ENCODE results near the gene STAG1. TPM values are rescaled to one million over a fixed set of nuclear protein-coding genes. Genes with fewer than 3 reads are reported as not detected.

The STAG1 gene
- total RNA-seq, 5 donors from 2014 or later (not counting 1 experiment from before 2014, with no cell fraction given), result 38.9 to 52.5 (median 42.7) TPM

GRCh38 chr3:136708333-136708985 is 43.7 kb downstream of the STAG1 start:
- H3K4me3 Mint-ChIP-seq, result no peak overlapping the region
- DNase-seq, result no peak
- ATAC-seq (replicated peaks in 1 of 4), result no peak
- POLR2A ChIA-PET, result interaction anchor here in 1 of 2 donors (0.6 kb wide), 1 partner anchor 12 kb away, joined by 3 read pairs; no protein-coding TSS in a partner anchor
- no peaks in the 10 kb centered on the region for H3K27me3 ChIP-seq (replicated peaks in 1 of 2; ENCODE audit: control insufficient read depth in 2 of 2, extremely low read depth in 1 of 2, insufficient read depth in 2 of 2, low read length in 1 of 2)
- H3K4me1 Mint-ChIP-seq, result peaks cover 44 to 50% (median 47%) of the 10 kb centered on the region in 3 donors
- H3K36me3 ChIP-seq (ENCODE audit: control insufficient read depth in 2 of 2, extremely low read depth in 1 of 2, insufficient read depth in 1 of 2, low read length in 1 of 2), result no peaks in the 10 kb centered on the region
- no peak overlapping the region for H3K27ac ChIP-seq (ENCODE audit: low read length)
- H3K27me3 Mint-ChIP-seq, result no peaks in the 10 kb centered on the region
- peaks cover 36% of the 10 kb centered on the region for H3K36me3 Mint-ChIP-seq
- H3K9me3 Mint-ChIP-seq, result peaks cover 0 to 11% (median 0%) of the 10 kb centered on the region in 3 donors
- no CpG with 5 or more reads among the region's 3 CpGs for WGBS (ENCODE audit: insufficient coverage)
- no peak overlapping the region for H3K4me3 ChIP-seq (ENCODE audit: control insufficient read depth in 1 of 2, extremely low read depth in 1 of 2, low read length in 1 of 2)
- no peaks in the 10 kb centered on the region for H3K4me1 ChIP-seq (ENCODE audit: control insufficient read depth in 1 of 2, extremely low read depth in 1 of 2, insufficient read depth in 2 of 2, low read length in 2 of 2)
- H3K9me3 ChIP-seq, result no peaks in the 10 kb centered on the region
- no peak overlapping the region for H3K27ac Mint-ChIP-seq
- CTCF ChIA-PET, result interaction anchor here (0.6 to 1.4 kb wide), 2 partner anchors 23 to 44 kb away, joined by 4 to 7 read pairs; partner anchors contain the start of gene STAG1 (in 1 of the 2)

GRCh38 chr3:136703429-136703828 is 48.7 kb downstream of the STAG1 start:
- Histone ChIP-seq H3K27ac (ENCODE audit: low read length) (no peak overlapping the region), H3K27me3 (replicated peaks in 1 of 2; ENCODE audit: control insufficient read depth in 2 of 2, extremely low read depth in 1 of 2, insufficient read depth in 2 of 2, low read length in 1 of 2) (no peaks in the 10 kb centered on the region), H3K4me3 (ENCODE audit: control insufficient read depth in 1 of 2, extremely low read depth in 1 of 2, low read length in 1 of 2) (no peak overlapping the region), H3K36me3 (ENCODE audit: control insufficient read depth in 2 of 2, extremely low read depth in 1 of 2, insufficient read depth in 1 of 2, low read length in 1 of 2) (no peaks in the 10 kb centered on the region), H3K4me1 (ENCODE audit: control insufficient read depth in 1 of 2, extremely low read depth in 1 of 2, insufficient read depth in 2 of 2, low read length in 2 of 2) (no peaks in the 10 kb centered on the region), H3K9me3 (peaks cover 2% of the 10 kb centered on the region)
- ChIA-PET CTCF (no interaction called here), POLR2A (interaction anchor here in 1 of 2 donors (0.7 kb wide), 2 partner anchors 18 to 261 kb away, joined by 4 to 10 read pairs; no protein-coding TSS in a partner anchor)
- no peak overlapping the region for H3K4me3 Mint-ChIP-seq
- H3K9me3 Mint-ChIP-seq, result peaks cover 5 to 18% (median 8%) of the 10 kb centered on the region in 3 donors
- H3K27me3 Mint-ChIP-seq, result no peaks in the 10 kb centered on the region
- peaks cover 46 to 57% (median 50%) of the 10 kb centered on the region in 3 donors for H3K4me1 Mint-ChIP-seq
- ATAC-seq (replicated peaks in 1 of 4), result no peak
- no peak overlapping the region for H3K27ac Mint-ChIP-seq
- 100% methylated on average over 3 of the region's 4 CpGs for WGBS (ENCODE audit: insufficient coverage)
- H3K36me3 Mint-ChIP-seq, result peaks cover 48% of the 10 kb centered on the region
- no peak for DNase-seq

DNA sequence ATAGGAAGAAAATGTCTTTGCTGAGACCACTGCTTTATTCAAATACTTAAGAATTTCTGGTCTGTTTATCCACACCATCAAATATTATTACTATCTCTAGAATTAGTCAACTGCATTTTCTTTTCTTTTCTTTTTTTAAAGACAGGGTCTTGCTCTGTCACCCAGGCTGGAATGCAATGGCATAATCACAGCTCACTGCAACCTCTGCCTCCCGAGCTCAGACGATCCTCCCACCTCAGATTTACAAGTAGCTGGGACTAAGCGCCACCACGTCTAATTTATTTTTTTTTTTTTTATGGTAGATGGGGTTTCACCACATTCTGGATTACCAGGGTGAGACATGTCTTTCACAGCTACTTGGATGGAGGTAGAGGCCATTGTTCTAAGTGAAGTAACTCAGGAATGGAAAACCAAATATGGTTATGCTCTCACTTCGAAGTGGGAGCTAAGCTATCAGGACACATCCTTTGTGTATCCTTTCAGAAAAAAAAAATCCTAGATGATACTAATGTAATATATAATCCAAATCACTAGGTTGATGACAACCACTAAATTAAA is 52.8 kb downstream of the STAG1 start:
- no peak overlapping the region for H3K27ac Mint-ChIP-seq
- H3K36me3 Mint-ChIP-seq, result peaks cover 55% of the 10 kb centered on the region
- H3K4me3 Mint-ChIP-seq, result no peak overlapping the region
- H3K27me3 ChIP-seq (replicated peaks in 1 of 2; ENCODE audit: control insufficient read depth in 2 of 2, extremely low read depth in 1 of 2, insufficient read depth in 2 of 2, low read length in 1 of 2), result no peaks in the 10 kb centered on the region
- peaks cover 14% of the 10 kb centered on the region for H3K9me3 ChIP-seq
- no peak for ATAC-seq (replicated peaks in 1 of 4)
- H3K36me3 ChIP-seq (ENCODE audit: control insufficient read depth in 2 of 2, extremely low read depth in 1 of 2, insufficient read depth in 1 of 2, low read length in 1 of 2), result peaks cover 0 to 5% of the 10 kb centered on the region in 2 donors
- peaks cover 37 to 48% (median 47%) of the 10 kb centered on the region in 3 donors for H3K4me1 Mint-ChIP-seq
- no CpG with 5 or more reads among the region's 5 CpGs for WGBS (ENCODE audit: insufficient coverage)
- ChIA-PET CTCF (interaction anchor here in 1 of 2 donors (0.6 kb wide), 1 partner anchor 104 kb away, joined by 4 read pairs; no protein-coding TSS in a partner anchor), POLR2A (interaction anchor here in 1 of 2 donors (0.6 to 0.7 kb wide), 2 partner anchors 33 to 314 kb away, joined by 4 to 7 read pairs; no protein-coding TSS in a partner anchor)
- peaks cover 8 to 33% (median 21%) of the 10 kb centered on the region in 3 donors for H3K9me3 Mint-ChIP-seq
- H3K4me1 ChIP-seq (ENCODE audit: control insufficient read depth in 1 of 2, extremely low read depth in 1 of 2, insufficient read depth in 2 of 2, low read length in 2 of 2), result peaks cover 0 to 13% of the 10 kb centered on the region in 2 experiments
- DNase-seq, result no peak
- H3K27ac ChIP-seq (ENCODE audit: low read length), result no peak overlapping the region
- no peaks in the 10 kb centered on the region for H3K27me3 Mint-ChIP-seq
- H3K4me3 ChIP-seq (ENCODE audit: control insufficient read depth in 1 of 2, extremely low read depth in 1 of 2, low read length in 1 of 2), result no peak overlapping the region

- H3K36me3 Mint-ChIP-seq, result peaks cover 55% of the 10 kb centered on the region
- H3K36me3 ChIP-seq (ENCODE audit: control insufficient read depth in 2 of 2, extremely low read depth in 1 of 2, insufficient read depth in 1 of 2, low read length in 1 of 2), result peaks cover under 1 to 5% of the 10 kb centered on the region in 2 donors
- no peak overlapping the region for H3K27ac ChIP-seq (ENCODE audit: low read length)
- peaks cover 8 to 37% (median 21%) of the 10 kb centered on the region in 3 donors for H3K9me3 Mint-ChIP-seq
- no CpG with 5 or more reads among the region's 3 CpGs for WGBS (ENCODE audit: insufficient coverage)
- CTCF ChIA-PET, result no interaction called here
- H3K4me3 Mint-ChIP-seq, result no peak overlapping the region
- no peak overlapping the region for H3K27ac Mint-ChIP-seq
- peaks cover 42 to 50% (median 45%) of the 10 kb centered on the region in 3 donors for H3K4me1 Mint-ChIP-seq
- H3K27me3 ChIP-seq (replicated peaks in 1 of 2; ENCODE audit: control insufficient read depth in 2 of 2, extremely low read depth in 1 of 2, insufficient read depth in 2 of 2, low read length in 1 of 2), result no peaks in the 10 kb centered on the region
- H3K9me3 ChIP-seq, result peaks cover 14% of the 10 kb centered on the region
- no peak overlapping the region for H3K4me3 ChIP-seq (ENCODE audit: control insufficient read depth in 1 of 2, extremely low read depth in 1 of 2, low read length in 1 of 2)
- no peaks in the 10 kb centered on the region for H3K27me3 Mint-ChIP-seq
- DNase-seq (no peak), ATAC-seq (replicated peaks in 1 of 4) (no peak)
- POLR2A ChIA-PET, result no interaction called here
- peaks cover 0 to 22% of the 10 kb centered on the region in 2 experiments for H3K4me1 ChIP-seq (ENCODE audit: control insufficient read depth in 1 of 2, extremely low read depth in 1 of 2, insufficient read depth in 2 of 2, low read length in 2 of 2)
These were observed 53.8 kb downstream of the STAG1 start for GRCh38 chr3:136698361-136698760.

DNA sequence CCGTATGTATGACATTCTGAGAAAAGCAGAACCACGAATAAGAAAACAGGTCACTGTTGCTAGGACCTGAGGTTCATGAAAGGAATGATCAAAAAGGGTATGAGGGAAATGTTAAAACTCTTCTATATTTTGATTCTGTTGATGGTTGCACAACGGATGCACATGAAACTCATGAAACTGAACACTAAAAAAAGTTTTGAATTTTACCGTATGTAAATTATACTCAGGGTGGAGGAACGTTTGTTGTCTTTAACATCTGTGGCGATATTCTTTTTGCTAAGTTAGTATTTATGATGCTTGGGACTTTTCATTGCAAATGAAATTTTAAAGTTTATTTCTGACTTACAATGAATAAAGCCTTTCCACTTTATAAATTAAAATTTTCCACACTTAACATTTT is 55.4 kb downstream of the STAG1 start:
- CTCF ChIA-PET, result no interaction called here
- 96% methylated on average over 3 of the region's 6 CpGs for WGBS (ENCODE audit: insufficient coverage)
- Mint-ChIP-seq H3K9me3 (peaks cover 8 to 45% (median 28%) of the 10 kb centered on the region in 3 donors), H3K27me3 (no peaks in the 10 kb centered on the region), H3K36me3 (peaks cover 60% of the 10 kb centered on the region), H3K4me1 (peaks cover 40 to 53% (median 43%) of the 10 kb centered on the region in 3 donors), H3K27ac (no peak overlapping the region), H3K4me3 (no peak overlapping the region)
- H3K4me1 ChIP-seq (ENCODE audit: control insufficient read depth in 1 of 2, extremely low read depth in 1 of 2, insufficient read depth in 2 of 2, low read length in 2 of 2), result peaks cover 0 to 26% of the 10 kb centered on the region in 2 experiments
- peaks cover 16% of the 10 kb centered on the region for H3K9me3 ChIP-seq
- DNase-seq (no peak), ATAC-seq (replicated peaks in 1 of 4) (no peak)
- H3K4me3 ChIP-seq (ENCODE audit: control insufficient read depth in 1 of 2, extremely low read depth in 1 of 2, low read length in 1 of 2), result no peak overlapping the region
- H3K36me3 ChIP-seq (ENCODE audit: control insufficient read depth in 2 of 2, extremely low read depth in 1 of 2, insufficient read depth in 1 of 2, low read length in 1 of 2), result peaks cover 5% of the 10 kb centered on the region in 2 donors
- POLR2A ChIA-PET, result no interaction called here
- no peaks in the 10 kb centered on the region for H3K27me3 ChIP-seq (replicated peaks in 1 of 2; ENCODE audit: control insufficient read depth in 2 of 2, extremely low read depth in 1 of 2, insufficient read depth in 2 of 2, low read length in 1 of 2)
- H3K27ac ChIP-seq (ENCODE audit: low read length), result no peak overlapping the region

DNA sequence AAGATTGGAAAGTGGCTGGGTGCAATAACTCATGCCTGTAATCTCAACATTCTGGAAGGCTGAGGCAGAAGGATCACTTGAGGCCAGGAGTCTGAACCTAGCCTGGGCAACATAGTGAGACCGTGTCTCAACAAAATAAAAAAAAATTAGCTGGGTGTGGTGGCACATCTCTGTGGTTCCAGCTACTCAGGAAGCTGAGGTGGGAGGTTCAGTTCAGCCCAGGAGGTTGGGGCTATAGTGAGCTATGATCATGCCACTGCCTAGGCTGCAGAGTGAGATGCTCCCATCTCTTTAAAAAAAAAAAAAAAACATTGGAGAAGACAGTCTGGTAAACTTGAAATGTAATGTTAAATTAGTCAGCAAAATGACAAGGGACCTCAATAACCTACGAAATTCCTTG is 57.9 kb downstream of the STAG1 start:
- H3K27ac ChIP-seq (ENCODE audit: low read length), result peak overlapping the region; percentile 52
- H3K9me3 ChIP-seq, result peaks cover 15% of the 10 kb centered on the region
- CTCF ChIA-PET, result interaction anchor here in 1 of 2 donors (0.6 to 0.7 kb wide), 2 partner anchors 40 to 58 kb away, joined by 3 to 4 read pairs; no protein-coding TSS in a partner anchor
- Mint-ChIP-seq H3K36me3 (peaks cover 57% of the 10 kb centered on the region), H3K9me3 (peaks cover 7 to 44% (median 28%) of the 10 kb centered on the region in 3 donors), H3K27me3 (no peaks in the 10 kb centered on the region), H3K4me1 (peaks cover 44 to 64% (median 48%) of the 10 kb centered on the region in 3 donors), H3K4me3 (peak overlapping the region; percentile 9 to 46 (median 28)), H3K27ac (peak overlapping the region; percentile 64 to 94)
- H3K27me3 ChIP-seq (replicated peaks in 1 of 2; ENCODE audit: control insufficient read depth in 2 of 2, extremely low read depth in 1 of 2, insufficient read depth in 2 of 2, low read length in 1 of 2), result no peaks in the 10 kb centered on the region
- 60% methylated on average over 1 of the region's 2 CpGs for WGBS (ENCODE audit: insufficient coverage)
- H3K4me3 ChIP-seq (ENCODE audit: control insufficient read depth in 1 of 2, extremely low read depth in 1 of 2, low read length in 1 of 2), result no peak overlapping the region
- ATAC-seq (replicated peaks in 1 of 4) (peak; percentile 31 to 70 (median 56)), DNase-seq (peak in 15 of 35 experiments; percentile 2 to 46 (median 9))
- peaks cover 0 to 33% of the 10 kb centered on the region in 2 experiments for H3K4me1 ChIP-seq (ENCODE audit: control insufficient read depth in 1 of 2, extremely low read depth in 1 of 2, insufficient read depth in 2 of 2, low read length in 2 of 2)
- H3K36me3 ChIP-seq (ENCODE audit: control insufficient read depth in 2 of 2, extremely low read depth in 1 of 2, insufficient read depth in 1 of 2, low read length in 1 of 2), result peaks cover 5% of the 10 kb centered on the region in 2 donors
- POLR2A ChIA-PET, result interaction anchor here (0.6 to 0.7 kb wide), 2 partner anchors 51 to 534 kb away, joined by 3 read pairs; no protein-coding TSS in a partner anchor

Data from T-cell (primary cell).